Neural cell (in vitro differentiated cells): ENCODE results near the gene ADD2. TPM values are rescaled to one million over a fixed set of nuclear protein-coding genes. Genes with fewer than 3 reads are reported as not detected.

Source experiments
- H2AFZ ChIP-seq: fragments of 200-600, 300-800 bp; sonication (generic), shearing (Covaris generic); 2 replicates; pipeline ENCODE4 v1.6.0; 2014; ENCODE audit warnings: low read depth, mild to moderate bottlenecking, antibody characterized with exemption, low read length, moderate library complexity
- H3F3A ChIP-seq: fragments of 200-600 bp; shearing (Covaris generic); 2 replicates; pipeline ENCODE4 v1.6.1; 2016; ENCODE audit warnings: mild to moderate bottlenecking, moderate library complexity, mixed read lengths, antibody characterized with exemption, low read length; ENCODE audit not compliant: insufficient read depth, poor library complexity, severe bottlenecking
- H3K27ac ChIP-seq: fragments of 200-600, 300-800 bp; sonication (generic), shearing (Covaris generic); 2 replicates; pipeline ENCODE4 v1.5.1; 2014; ENCODE audit warnings: mild to moderate bottlenecking, low read length, moderate library complexity
- H3K27me3 ChIP-seq: fragments of 300-800, 200-600 bp; sonication (generic), shearing (Covaris generic); 2 replicates; pipeline ENCODE4 v1.6.0; 2014; ENCODE audit warnings: mild to moderate bottlenecking, low read depth, low read length, moderate library complexity; ENCODE audit not compliant: insufficient read depth
- H3K36me3 ChIP-seq: fragments of 300-800, 200-600 bp; sonication (generic), shearing (Covaris generic); 2 replicates; pipeline ENCODE4 v1.5.1; 2014; ENCODE audit warnings: mild to moderate bottlenecking, antibody characterized with exemption, low read length, moderate library complexity; ENCODE audit not compliant: insufficient read depth
- H3K4me2 ChIP-seq: fragments of 300-800, 200-600 bp; sonication (generic), shearing (Covaris generic); 2 replicates; pipeline ENCODE4 v1.6.0; 2014; ENCODE audit warnings: mild to moderate bottlenecking, low read length
- H3K4me3 ChIP-seq: fragments of 300-800, 200-600 bp; sonication (generic), shearing (Covaris generic); 2 replicates; pipeline ENCODE4 v1.5.1; 2014; ENCODE audit warnings: mild to moderate bottlenecking, low read length, moderate library complexity
- H3K79me2 ChIP-seq: fragments of 200-600 bp; shearing (Covaris generic); replicated peaks from 2 replicates; pipeline ENCODE4 v1.6.0; 2014; ENCODE audit warnings: mild to moderate bottlenecking, low read length, moderate library complexity; ENCODE audit not compliant: insufficient read depth
- H3K9ac ChIP-seq: fragments of 300-800, 200-600 bp; sonication (generic), shearing (Covaris generic); 2 replicates; pipeline ENCODE4 v1.6.1; 2016; ENCODE audit warnings: mild to moderate bottlenecking, low read length, mixed read lengths
- H3K9me2 ChIP-seq: fragments of 200-600 bp; shearing (Covaris generic); 2 replicates; pipeline ENCODE4 v1.6.1; 2016; ENCODE audit warnings: mild to moderate bottlenecking, low read length, mixed read lengths; ENCODE audit not compliant: insufficient read depth
- H3K9me3 ChIP-seq: fragments of 200-600, 300-800 bp; sonication (generic), shearing (Covaris generic); 2 replicates; pipeline ENCODE4 v1.6.1; 2016; ENCODE audit warnings: mild to moderate bottlenecking, mixed run types, low read length, moderate library complexity, mixed read lengths
- H4K20me1 ChIP-seq: fragments of 200-600 bp; shearing (Covaris generic); 2 replicates; pipeline ENCODE4 v1.6.1; 2016; ENCODE audit warnings: mild to moderate bottlenecking, mixed run types; ENCODE audit not compliant: insufficient read depth
- CTCF ChIP-seq: fragments of 450-650 bp; IDR thresholded peaks from 2 replicates; pipeline ENCODE4 v1.5.1; 2014; ENCODE audit warnings: antibody characterized with exemption, mild to moderate bottlenecking, moderate library complexity; ENCODE audit not compliant: poor library complexity, severe bottlenecking
- EP300 ChIP-seq: fragments of 450-650 bp; conservative IDR thresholded peaks from 2 replicates; pipeline ENCODE4 v1.6.1; 2014; ENCODE audit warnings: antibody characterized with exemption, mild to moderate bottlenecking, moderate library complexity; ENCODE audit not compliant: poor library complexity, severe bottlenecking
- EZH2 ChIP-seq: fragments of 200-600, 300-800 bp; shearing (Covaris generic), sonication (generic); IDR thresholded peaks from 2 replicates; pipeline ENCODE4 v1.6.1; 2014; ENCODE audit warnings: antibody characterized with exemption, low read length, borderline replicate concordance, mild to moderate bottlenecking; ENCODE audit not compliant: insufficient read depth, poor library complexity, severe bottlenecking
- MXI1 ChIP-seq: fragments of 450-650 bp; conservative IDR thresholded peaks from 2 replicates; pipeline ENCODE4 v1.6.1; 2014; ENCODE audit warnings: antibody characterized with exemption, mild to moderate bottlenecking; ENCODE audit not compliant: poor library complexity, severe bottlenecking
- POLR2AphosphoS5 ChIP-seq: IDR thresholded peaks from 2 replicates; pipeline ENCODE4 v1.6.1; 2012
- RAD21 ChIP-seq: fragments of 450-650 bp; conservative IDR thresholded peaks from 2 replicates; pipeline ENCODE4 v1.6.1; 2014; ENCODE audit warnings: antibody characterized with exemption, mild to moderate bottlenecking, moderate library complexity
- REST ChIP-seq: IDR thresholded peaks from 2 replicates; pipeline ENCODE4 v1.6.1; 2012; ENCODE audit warnings: borderline replicate concordance
- SMC3 ChIP-seq: fragments of 450-650 bp; conservative IDR thresholded peaks from 2 replicates; pipeline ENCODE4 v1.6.1; 2014; ENCODE audit warnings: antibody characterized with exemption, mild to moderate bottlenecking, moderate library complexity; ENCODE audit not compliant: poor library complexity
- TAF1 ChIP-seq: IDR thresholded peaks from 2 replicates; pipeline ENCODE4 v1.6.1; 2012; ENCODE audit warnings: low read depth
- polyA plus RNA-seq: library from polyadenylated mRNA; depleted of rRNA; stranded (reverse); fragments of >200 nt; gene quantifications from 2 replicates; pipeline ENCODE4 v1.2.3, GENCODE V29; 2014

ADD2 gene
- polyA plus RNA-seq, 1 donor from 2014 or later = 52.5 TPM

GRCh38 chr2:70746094-70746974, 21.7 kb downstream of the ADD2 start:
- Histone ChIP-seq H3K36me3 (no peaks in the 10 kb centered on the region), H3K4me2 (peak overlapping the region; percentile 62), H2AFZ (no peak overlapping the region), H3K27me3 (no peaks in the 10 kb centered on the region), H3F3A (no peaks in the 10 kb centered on the region), H3K4me3 (peak overlapping the region; percentile 37), H3K9me2 (no peaks in the 10 kb centered on the region), H3K9ac (no peak overlapping the region), H3K9me3 (no peaks in the 10 kb centered on the region), H3K27ac (peak overlapping the region; percentile 37), H4K20me1 (peaks cover 5% of the 10 kb centered on the region), H3K79me2 (peaks cover 55% of the 10 kb centered on the region)
- TF ChIP-seq MXI1 = no peak
- TF ChIP-seq SMC3 = no peak
- no peak for TF ChIP-seq REST
- TF ChIP-seq EP300 = no peak
- TF ChIP-seq POLR2AphosphoS5 = no peak
- TF ChIP-seq RAD21 = no peak
- no peak for TF ChIP-seq CTCF

DNA sequence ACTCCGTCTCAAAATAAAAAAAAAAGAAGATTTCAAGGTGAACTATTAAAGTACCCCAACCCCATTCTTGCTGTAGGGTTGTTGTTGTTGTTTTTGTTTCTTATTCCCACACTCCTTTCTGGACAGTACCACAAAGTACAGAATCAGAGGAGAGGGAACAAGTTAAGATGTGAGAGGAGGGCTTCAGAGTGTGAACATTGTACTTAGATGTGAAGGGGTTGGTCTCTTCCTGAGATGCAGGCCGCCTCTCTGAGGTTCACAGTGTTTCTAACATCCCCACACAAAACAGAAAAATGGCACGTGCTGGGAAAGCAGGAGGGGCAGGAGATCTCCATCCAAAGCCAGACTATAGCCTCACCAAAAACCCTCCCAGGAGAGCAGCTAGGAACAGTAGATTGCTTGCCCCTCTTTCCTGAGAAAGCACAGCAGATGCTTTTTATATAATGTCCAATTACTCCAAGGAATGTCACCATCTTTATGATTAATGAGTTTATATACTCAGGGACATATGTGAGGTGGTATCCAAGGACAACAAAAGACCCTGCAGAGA, 22.6 kb downstream of the ADD2 start:
- Histone ChIP-seq H3K27ac (peak overlapping the region; percentile 37), H3F3A (no peaks in the 10 kb centered on the region), H2AFZ (no peak overlapping the region), H3K79me2 (peaks cover 47% of the 10 kb centered on the region), H3K9ac (no peak overlapping the region), H3K9me2 (no peaks in the 10 kb centered on the region), H3K4me3 (peak overlapping the region; percentile 37), H3K36me3 (no peaks in the 10 kb centered on the region), H4K20me1 (peaks cover 5% of the 10 kb centered on the region), H3K27me3 (no peaks in the 10 kb centered on the region), H3K9me3 (no peaks in the 10 kb centered on the region), H3K4me2 (no peak overlapping the region)
- no peak for TF ChIP-seq POLR2AphosphoS5
- no peak for TF ChIP-seq TAF1
- TF ChIP-seq RAD21 = no peak
- no peak for TF ChIP-seq SMC3
- TF ChIP-seq CTCF = no peak
- TF ChIP-seq EP300 = no peak
- TF ChIP-seq EZH2 = no peak
- no peak for TF ChIP-seq MXI1
- no peak for TF ChIP-seq REST
